Panc1 (cell line): ENCODE results near the gene CPM.

Experiments
- POLR2AphosphoS5 ChIP-seq: IDR thresholded peaks from 2 replicates; pipeline ENCODE4 v1.6.1; 2012; ENCODE audit warnings: mild to moderate bottlenecking, low read depth, low read length, moderate library complexity
- TCF7L2 ChIP-seq: IDR thresholded peaks from 2 replicates; pipeline ENCODE4 v1.6.1; 2011; ENCODE audit warnings: mild to moderate bottlenecking, low read depth, low read length, inconsistent platforms
- TF ChIP-seq, protein P1 (sequence below): fragments of 450-650 bp; IDR thresholded peaks from 2 replicates; pipeline ENCODE4 v1.5.1; 2017; ENCODE audit warnings: mild to moderate bottlenecking

GRCh38 chr12:68954811-68955210 is 21.8 kb upstream of the CPM start:
- TF ChIP-seq, protein P1, sequence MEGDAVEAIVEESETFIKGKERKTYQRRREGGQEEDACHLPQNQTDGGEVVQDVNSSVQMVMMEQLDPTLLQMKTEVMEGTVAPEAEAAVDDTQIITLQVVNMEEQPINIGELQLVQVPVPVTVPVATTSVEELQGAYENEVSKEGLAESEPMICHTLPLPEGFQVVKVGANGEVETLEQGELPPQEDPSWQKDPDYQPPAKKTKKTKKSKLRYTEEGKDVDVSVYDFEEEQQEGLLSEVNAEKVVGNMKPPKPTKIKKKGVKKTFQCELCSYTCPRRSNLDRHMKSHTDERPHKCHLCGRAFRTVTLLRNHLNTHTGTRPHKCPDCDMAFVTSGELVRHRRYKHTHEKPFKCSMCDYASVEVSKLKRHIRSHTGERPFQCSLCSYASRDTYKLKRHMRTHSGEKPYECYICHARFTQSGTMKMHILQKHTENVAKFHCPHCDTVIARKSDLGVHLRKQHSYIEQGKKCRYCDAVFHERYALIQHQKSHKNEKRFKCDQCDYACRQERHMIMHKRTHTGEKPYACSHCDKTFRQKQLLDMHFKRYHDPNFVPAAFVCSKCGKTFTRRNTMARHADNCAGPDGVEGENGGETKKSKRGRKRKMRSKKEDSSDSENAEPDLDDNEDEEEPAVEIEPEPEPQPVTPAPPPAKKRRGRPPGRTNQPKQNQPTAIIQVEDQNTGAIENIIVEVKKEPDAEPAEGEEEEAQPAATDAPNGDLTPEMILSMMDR: no peak
- TF ChIP-seq POLR2AphosphoS5 (no peak), TCF7L2 (no peak)
